SU-DHL-6 (cell line): ENCODE results near the gene ISY1.

Experiments
- H2AFZ ChIP-seq: fragments of 200-600 bp; sonication (generic); 2 replicates; pipeline ENCODE4 v1.6.1; 2014; ENCODE audit warnings: low read depth, mild to moderate bottlenecking, moderate library complexity, mixed read lengths, antibody characterized with exemption, low read length; ENCODE audit not compliant: severe bottlenecking
- H3F3A ChIP-seq: fragments of 200-600 bp; shearing (Covaris generic); 2 replicates; pipeline ENCODE4 v1.6.0; 2016; ENCODE audit warnings: antibody characterized with exemption, mild to moderate bottlenecking; ENCODE audit not compliant: insufficient read depth
- H3K27ac ChIP-seq: fragments of 200-600 bp; sonication (generic); 2 replicates; pipeline ENCODE4 v1.5.1; 2016; ENCODE audit warnings: low read depth, mild to moderate bottlenecking, low read length, moderate library complexity, mixed read lengths
- H3K27me3 ChIP-seq: fragments of 200-600 bp; sonication (generic), shearing (Covaris generic); 2 replicates; pipeline ENCODE4 v1.6.0; 2014; ENCODE audit warnings: mild to moderate bottlenecking, low read length
- H3K36me3 ChIP-seq: fragments of 200-600 bp; sonication (generic); 2 replicates; pipeline ENCODE4 v1.6.1; 2014; ENCODE audit warnings: mild to moderate bottlenecking, low read length, mixed read lengths
- H3K4me2 ChIP-seq: fragments of 300-600, 200-600 bp; shearing (Covaris generic), sonication (generic); 2 replicates; pipeline ENCODE4 v1.6.0; 2014; ENCODE audit warnings: low read length, low read depth, mild to moderate bottlenecking; ENCODE audit not compliant: poor library complexity, severe bottlenecking
- H3K4me3 ChIP-seq: fragments of 200-600 bp; sonication (generic); 2 replicates; pipeline ENCODE4 v1.5.1; 2014; ENCODE audit warnings: antibody characterized with exemption, low read length, mild to moderate bottlenecking, mixed read lengths; ENCODE audit not compliant: insufficient read depth, poor library complexity, severe bottlenecking
- H3K79me2 ChIP-seq: fragments of 200-600 bp; sonication (generic); 2 replicates; pipeline ENCODE4 v1.6.1; 2014; ENCODE audit warnings: mild to moderate bottlenecking, low read length, moderate library complexity; ENCODE audit not compliant: insufficient read depth
- H3K9ac ChIP-seq: fragments of 200-600 bp; sonication (generic); 2 replicates; pipeline ENCODE4 v1.7.0; 2014; ENCODE audit warnings: mild to moderate bottlenecking, low read length
- H3K9me2 ChIP-seq: fragments of 200-600 bp; sonication (generic); replicated peaks from 2 replicates; pipeline ENCODE4 v1.6.1; 2014; ENCODE audit warnings: low read length; ENCODE audit not compliant: insufficient read depth
- H3K9me3 ChIP-seq: fragments of 200-600 bp; sonication (generic); 2 replicates; pipeline ENCODE4 v1.6.1; 2014; ENCODE audit warnings: low read length, mixed read lengths; ENCODE audit not compliant: insufficient read depth
- H4K20me1 ChIP-seq: fragments of 200-600 bp; sonication (generic); 2 replicates; pipeline ENCODE4 v1.6.1; 2014; ENCODE audit warnings: low read depth, mild to moderate bottlenecking, antibody characterized with exemption, low read length, moderate library complexity, mixed read lengths
- EZH2phosphoT487 ChIP-seq: fragments of 200-600 bp; sonication (generic), shearing (Covaris generic); conservative IDR thresholded peaks from 2 replicates; pipeline ENCODE4 v1.6.1; 2018; ENCODE audit warnings: mild to moderate bottlenecking, antibody characterized with exemption, low read length, moderate library complexity, mixed read lengths
- TF ChIP-seq, protein P1 (sequence below): fragments of 200-600 bp; sonication (generic); IDR thresholded peaks from one replicate; pipeline ENCODE4 v1.5.1; 2017; ENCODE audit warnings: antibody characterized with exemption, mild to moderate bottlenecking, low read length, moderate library complexity; ENCODE audit not compliant: insufficient read depth, poor library complexity, severe bottlenecking

The ISY1 gene

DNA sequence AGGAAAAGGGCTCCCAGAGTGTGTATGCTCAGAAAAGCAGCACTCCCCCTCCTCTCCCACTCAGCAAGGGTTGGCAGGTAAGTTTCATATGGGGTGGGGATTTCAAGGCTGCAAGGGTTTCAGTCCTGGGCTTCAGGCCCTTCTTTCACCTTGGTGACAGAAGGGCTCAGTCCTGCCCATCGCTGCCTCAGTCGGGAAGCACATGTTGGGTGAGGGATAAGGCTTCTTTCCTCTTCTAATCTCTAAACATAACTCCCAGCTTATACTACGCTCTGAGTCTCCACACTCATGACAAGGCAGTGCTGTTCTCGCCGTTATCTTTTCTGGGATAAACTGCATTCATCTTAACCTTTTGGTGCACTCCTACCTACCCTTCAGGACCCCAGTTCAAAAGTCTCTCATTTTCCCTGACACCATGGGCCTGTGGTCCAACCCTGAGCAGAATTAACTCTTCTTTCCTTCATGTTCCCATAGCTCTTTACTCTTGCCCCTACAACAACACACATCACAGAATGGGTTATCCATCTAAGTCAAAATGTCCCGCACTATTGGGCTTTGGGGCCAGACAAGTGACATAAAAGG, 56.3 kb downstream of the ISY1 start:
- H3K36me3 ChIP-seq = no peaks in the 10 kb centered on the region
- H3K9me2 ChIP-seq = no peaks in the 10 kb centered on the region
- H3K4me3 ChIP-seq = no peak overlapping the region
- H3K9ac ChIP-seq = no peak overlapping the region
- no peaks in the 10 kb centered on the region for H3K27me3 ChIP-seq
- H4K20me1 ChIP-seq = no peaks in the 10 kb centered on the region
- TF ChIP-seq EZH2phosphoT487 = no peak
- TF ChIP-seq, protein P1, sequence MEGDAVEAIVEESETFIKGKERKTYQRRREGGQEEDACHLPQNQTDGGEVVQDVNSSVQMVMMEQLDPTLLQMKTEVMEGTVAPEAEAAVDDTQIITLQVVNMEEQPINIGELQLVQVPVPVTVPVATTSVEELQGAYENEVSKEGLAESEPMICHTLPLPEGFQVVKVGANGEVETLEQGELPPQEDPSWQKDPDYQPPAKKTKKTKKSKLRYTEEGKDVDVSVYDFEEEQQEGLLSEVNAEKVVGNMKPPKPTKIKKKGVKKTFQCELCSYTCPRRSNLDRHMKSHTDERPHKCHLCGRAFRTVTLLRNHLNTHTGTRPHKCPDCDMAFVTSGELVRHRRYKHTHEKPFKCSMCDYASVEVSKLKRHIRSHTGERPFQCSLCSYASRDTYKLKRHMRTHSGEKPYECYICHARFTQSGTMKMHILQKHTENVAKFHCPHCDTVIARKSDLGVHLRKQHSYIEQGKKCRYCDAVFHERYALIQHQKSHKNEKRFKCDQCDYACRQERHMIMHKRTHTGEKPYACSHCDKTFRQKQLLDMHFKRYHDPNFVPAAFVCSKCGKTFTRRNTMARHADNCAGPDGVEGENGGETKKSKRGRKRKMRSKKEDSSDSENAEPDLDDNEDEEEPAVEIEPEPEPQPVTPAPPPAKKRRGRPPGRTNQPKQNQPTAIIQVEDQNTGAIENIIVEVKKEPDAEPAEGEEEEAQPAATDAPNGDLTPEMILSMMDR = no peak
- no peak overlapping the region for H2AFZ ChIP-seq
- H3F3A ChIP-seq = no peaks in the 10 kb centered on the region
- no peaks in the 10 kb centered on the region for H3K9me3 ChIP-seq
- H3K27ac ChIP-seq = no peak overlapping the region
- no peak overlapping the region for H3K4me2 ChIP-seq
- H3K79me2 ChIP-seq = no peaks in the 10 kb centered on the region

DNA sequence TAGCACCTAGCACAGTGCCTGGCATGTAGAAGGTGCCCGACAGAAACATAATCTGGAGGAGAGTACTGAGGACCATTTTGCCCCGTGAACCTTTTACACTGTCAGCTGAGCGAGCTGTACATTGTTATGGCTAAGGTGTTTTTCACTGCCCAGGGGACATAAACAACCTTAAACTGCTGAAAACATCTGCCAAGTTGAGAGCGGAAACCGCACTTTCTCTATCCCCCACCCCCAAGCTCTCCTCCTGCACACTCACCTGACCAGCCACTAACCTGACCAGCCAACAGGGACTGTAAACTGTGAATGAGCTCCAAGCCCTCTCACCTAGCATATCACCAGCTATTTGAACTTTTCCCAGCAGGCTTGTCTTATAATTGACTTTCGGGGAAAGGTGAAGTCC, 56.8 kb downstream of the ISY1 start:
- Histone ChIP-seq H4K20me1 (no peaks in the 10 kb centered on the region), H3K27me3 (no peaks in the 10 kb centered on the region)

DNA sequence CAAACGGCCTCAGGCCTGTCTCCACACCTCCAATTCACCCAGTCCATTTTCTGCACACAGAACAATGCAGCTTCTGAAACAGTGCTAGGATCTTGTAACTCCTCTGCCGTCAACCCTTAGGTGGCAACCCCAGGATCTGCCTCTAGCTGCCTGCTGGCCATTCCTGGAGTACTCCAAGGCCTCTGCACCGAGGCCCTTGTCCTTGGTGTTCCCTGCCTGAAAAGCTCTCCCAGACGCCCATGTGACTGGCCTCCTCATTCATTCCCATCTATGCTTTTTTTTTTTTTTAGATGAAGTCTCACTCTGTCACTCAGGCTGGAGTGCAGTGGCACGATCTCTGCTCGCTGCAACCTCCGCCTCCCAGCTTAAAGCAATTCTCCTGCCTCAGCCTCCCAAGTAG, 57.6 kb downstream of the ISY1 start:
- TF ChIP-seq, protein P1 = no peak
- H4K20me1 ChIP-seq = no peaks in the 10 kb centered on the region
- no peak overlapping the region for H3K4me3 ChIP-seq
- H3K27me3 ChIP-seq = no peaks in the 10 kb centered on the region
- no peaks in the 10 kb centered on the region for H3K36me3 ChIP-seq
- H3K4me2 ChIP-seq = no peak overlapping the region
- no peaks in the 10 kb centered on the region for H3K79me2 ChIP-seq
- no peak overlapping the region for H3K27ac ChIP-seq
- H3F3A ChIP-seq = no peaks in the 10 kb centered on the region
- H3K9ac ChIP-seq = no peak overlapping the region
- no peaks in the 10 kb centered on the region for H3K9me3 ChIP-seq
- no peak overlapping the region for H2AFZ ChIP-seq
- no peaks in the 10 kb centered on the region for H3K9me2 ChIP-seq

More for the DNA sequence above, 56.8 kb downstream of the ISY1 start:
- no peak overlapping the region for H3K4me3 ChIP-seq
- H3K9ac ChIP-seq = no peak overlapping the region
- H3K79me2 ChIP-seq = no peaks in the 10 kb centered on the region
- H3K9me3 ChIP-seq = no peaks in the 10 kb centered on the region
- H2AFZ ChIP-seq = no peak overlapping the region
- H3F3A ChIP-seq = no peaks in the 10 kb centered on the region
- H3K9me2 ChIP-seq = no peaks in the 10 kb centered on the region
- H3K27ac ChIP-seq = no peak overlapping the region
- H3K36me3 ChIP-seq = no peaks in the 10 kb centered on the region
- no peak overlapping the region for H3K4me2 ChIP-seq
- TF ChIP-seq, protein P1 = no peak
- TF ChIP-seq EZH2phosphoT487 = no peak
